HCT116 (cell line): ENCODE measurements around the gene XPA.

Source experiments
- EGR1 ChIP-seq: IDR thresholded peaks from 2 replicates; pipeline ENCODE4 v1.6.1; 2012; ENCODE audit warnings: low read depth
- EZH2 ChIP-seq: fragments of 200-600 bp; sonication (generic); IDR thresholded peaks from 2 replicates; pipeline ENCODE4 v1.6.1; 2017; ENCODE audit warnings: antibody characterized with exemption, mixed run types
- JUND ChIP-seq: IDR thresholded peaks from 2 replicates; pipeline ENCODE4 v1.6.1; 2012
- POLR2A ChIP-seq: IDR thresholded peaks from 2 replicates; pipeline ENCODE4 v1.7.0; 2011; ENCODE audit warnings: borderline replicate concordance; ENCODE audit not compliant: insufficient read depth, insufficient read length; ENCODE audit errors: extremely low read depth
- POLR2AphosphoS5 ChIP-seq: IDR thresholded peaks from 2 replicates; pipeline ENCODE4 v1.6.1; 2011; ENCODE audit warnings: mild to moderate bottlenecking, low read depth, low read length, moderate library complexity
- RAD21 ChIP-seq: IDR thresholded peaks from 2 replicates; pipeline ENCODE4 v1.6.1; 2012; ENCODE audit warnings: low read depth, mild to moderate bottlenecking
- SRF ChIP-seq: IDR thresholded peaks from 2 replicates; pipeline ENCODE4 v1.6.1; 2012; ENCODE audit warnings: low read depth
- TF ChIP-seq, protein P1 (sequence below), 3 experiments: fragments of 200-600 bp in 1 of 3; sonication (generic) in 1 of 3; IDR thresholded peaks in 2 of 3; conservative IDR thresholded peaks in 1 of 3; 2 replicates each; pipeline ENCODE4 v1.5.1; 2012 to 2017; ENCODE audit warnings: low read depth in 2 of 3, low read length in 2 of 3, antibody characterized with exemption in 1 of 3, borderline replicate concordance in 1 of 3, control low read depth in 1 of 3, mild to moderate bottlenecking in 1 of 3, mixed read lengths in 1 of 3, mixed run types in 1 of 3, moderate library complexity in 1 of 3; ENCODE audit not compliant: insufficient read depth in 1 of 3
- TF ChIP-seq, protein P2 (sequence below): IDR thresholded peaks from 2 replicates; pipeline ENCODE4 v1.6.1; 2012
- TF ChIP-seq, protein P3 (sequence below): IDR thresholded peaks from 2 replicates; pipeline ENCODE4 v1.6.1; 2012

DNA sequence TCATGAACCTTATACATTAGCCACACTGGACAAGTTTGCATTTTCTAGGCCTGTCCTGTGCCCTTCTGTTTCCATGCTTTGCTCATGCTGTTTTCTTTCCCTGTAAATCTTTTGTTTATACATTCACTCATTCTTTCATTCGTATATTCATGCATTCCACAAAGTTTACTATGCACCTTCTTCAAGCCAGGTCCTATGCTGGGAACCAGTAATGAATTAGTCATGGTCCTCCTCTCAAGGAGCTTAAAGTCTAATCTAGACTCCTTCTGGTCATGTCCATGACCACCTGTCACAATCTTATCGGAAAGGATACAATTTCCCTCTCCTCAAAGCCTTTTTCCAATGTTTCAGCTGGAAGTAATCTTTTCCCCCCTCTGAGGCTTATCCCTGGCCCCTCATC lies 9.1 kb upstream of the XPA start:
- TF ChIP-seq, protein P1, sequence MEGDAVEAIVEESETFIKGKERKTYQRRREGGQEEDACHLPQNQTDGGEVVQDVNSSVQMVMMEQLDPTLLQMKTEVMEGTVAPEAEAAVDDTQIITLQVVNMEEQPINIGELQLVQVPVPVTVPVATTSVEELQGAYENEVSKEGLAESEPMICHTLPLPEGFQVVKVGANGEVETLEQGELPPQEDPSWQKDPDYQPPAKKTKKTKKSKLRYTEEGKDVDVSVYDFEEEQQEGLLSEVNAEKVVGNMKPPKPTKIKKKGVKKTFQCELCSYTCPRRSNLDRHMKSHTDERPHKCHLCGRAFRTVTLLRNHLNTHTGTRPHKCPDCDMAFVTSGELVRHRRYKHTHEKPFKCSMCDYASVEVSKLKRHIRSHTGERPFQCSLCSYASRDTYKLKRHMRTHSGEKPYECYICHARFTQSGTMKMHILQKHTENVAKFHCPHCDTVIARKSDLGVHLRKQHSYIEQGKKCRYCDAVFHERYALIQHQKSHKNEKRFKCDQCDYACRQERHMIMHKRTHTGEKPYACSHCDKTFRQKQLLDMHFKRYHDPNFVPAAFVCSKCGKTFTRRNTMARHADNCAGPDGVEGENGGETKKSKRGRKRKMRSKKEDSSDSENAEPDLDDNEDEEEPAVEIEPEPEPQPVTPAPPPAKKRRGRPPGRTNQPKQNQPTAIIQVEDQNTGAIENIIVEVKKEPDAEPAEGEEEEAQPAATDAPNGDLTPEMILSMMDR (IDR thresholded peaks at IDR 0.05 in 2 of 3, conservative IDR thresholded peaks at IDR 0.05 in 1 of 3; ENCODE audit: borderline replicate concordance in 1 of 3, insufficient read depth in 1 of 3, low read depth in 2 of 3, low read length in 2 of 3): no peak
- TF ChIP-seq, protein P2, sequence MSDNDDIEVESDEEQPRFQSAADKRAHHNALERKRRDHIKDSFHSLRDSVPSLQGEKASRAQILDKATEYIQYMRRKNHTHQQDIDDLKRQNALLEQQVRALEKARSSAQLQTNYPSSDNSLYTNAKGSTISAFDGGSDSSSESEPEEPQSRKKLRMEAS: no peak
- TF ChIP-seq EZH2 (no peak), POLR2AphosphoS5 (no peak), RAD21 (no peak), EGR1 (no peak), POLR2A (no peak), JUND (no peak), SRF (no peak)
- TF ChIP-seq, protein P3, sequence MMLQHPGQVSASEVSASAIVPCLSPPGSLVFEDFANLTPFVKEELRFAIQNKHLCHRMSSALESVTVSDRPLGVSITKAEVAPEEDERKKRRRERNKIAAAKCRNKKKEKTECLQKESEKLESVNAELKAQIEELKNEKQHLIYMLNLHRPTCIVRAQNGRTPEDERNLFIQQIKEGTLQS: no peak
